K562 (cell line): ENCODE measurements around the gene WWTR1. TPM values are rescaled to one million over a fixed set of nuclear protein-coding genes. Genes with fewer than 3 reads are reported as not detected.

Experiments used
- ATAC-seq: fragments of 200-7000 bp; cut with Tn5 transposase; 3 replicates; pipeline ENCODE4 v1.9.1; 2020; ENCODE audit warnings: moderate library complexity
- BruUV-seq: library from RNA; stranded (reverse); fragments of 400-500 nt; replicated peaks from 2 replicates; lab custom pipeline; 2021; lab: Mats Ljungman, UMichigan
- CTCF ChIA-PET: fragments of 300-600 bp; formaldehyde crosslinking; extraction: SDS; loops from one replicate; lab custom pipeline; 2021; ENCODE audit warnings: low intra/inter-chr PET ratio; lab: Yijun Ruan, JAX
- POLR2A ChIA-PET: fragments of 300-600, 350-650 bp; sonication (Branson Sonifier 250); formaldehyde crosslinking; extraction: SDS; loops from one replicate; lab custom pipeline; 2021; ENCODE audit warnings: antibody characterized with exemption, inconsistent platforms; lab: Yijun Ruan, JAX
- DNase-seq, 4 experiments: peaks; one replicate each; pipeline versions ENCODE4 v3.0.0 to v3.0.0-alpha.2; 2011 to 2018; ENCODE audit warnings: low spot score in 3 of 4, mixed read lengths in 3 of 4; ENCODE audit errors: extremely low read depth in 1 of 4
- FAIRE-seq: peaks from 2 replicates; lab custom pipeline; 2011; peaks lifted over from hg19 to GRCh38; lab: Jason Lieb, UNC
- H2AFZ ChIP-seq: 2 replicates; pipeline ENCODE4 v1.6.0; 2011; ENCODE audit warnings: low read depth, low read length, control low read depth, inconsistent platforms
- H3K27ac ChIP-seq: fragments of 200-600 bp; 3 replicates; pipeline ENCODE4 v1.8.0; 2011; ENCODE audit warnings: low read depth, mild to moderate bottlenecking, control low read depth, inconsistent platforms, low read length, moderate library complexity, mixed read lengths; ENCODE audit errors: extremely low read depth
- H3K27me3 ChIP-seq, 2 experiments: fragments of 300-600 bp in 1 of 2; 2 replicates in 1 of 2; 3 replicates in 1 of 2; pipeline versions ENCODE4 v1.6.0 to v1.8.0; 2011; ENCODE audit warnings: inconsistent platforms in 2 of 2, low read length in 2 of 2, mild to moderate bottlenecking in 1 of 2, mixed read lengths in 1 of 2, moderate library complexity in 1 of 2; ENCODE audit not compliant: control insufficient read depth in 2 of 2, insufficient read depth in 2 of 2
- H3K36me3 ChIP-seq: fragments of 300-600 bp; 3 replicates; pipeline ENCODE4 v1.8.0; 2011; ENCODE audit warnings: mild to moderate bottlenecking, low read length, inconsistent platforms; ENCODE audit not compliant: control insufficient read depth, insufficient read depth
- H3K4me1 ChIP-seq, 2 experiments: fragments of 200-600 bp in 1 of 2; replicated peaks in 1 of 2; 2 replicates in 1 of 2; 3 replicates in 1 of 2; pipeline versions ENCODE4 v1.5.1 to v1.8.0; 2011; ENCODE audit warnings: inconsistent platforms in 2 of 2, low read length in 2 of 2, mild to moderate bottlenecking in 1 of 2, mixed read lengths in 1 of 2, moderate library complexity in 1 of 2; ENCODE audit not compliant: control insufficient read depth in 2 of 2, insufficient read depth in 2 of 2
- H3K4me2 ChIP-seq: 2 replicates; pipeline ENCODE4 v1.6.1; 2011; ENCODE audit warnings: low read length, control low read depth, inconsistent platforms, mixed read lengths; ENCODE audit not compliant: insufficient read depth
- H3K4me3 ChIP-seq: fragments of 200-600 bp; sonication (generic), shearing (Covaris generic); 2 replicates; pipeline ENCODE4 v1.5.1; 2016; ENCODE audit warnings: control low read depth, inconsistent platforms
- H3K79me2 ChIP-seq: fragments of 200-600 bp; 3 replicates; pipeline ENCODE4 v1.8.0; 2011; ENCODE audit warnings: low read length, inconsistent platforms; ENCODE audit not compliant: control insufficient read depth, insufficient read depth
- H3K9ac ChIP-seq, 2 experiments: 2 replicates each; pipeline versions ENCODE4 v1.6.0 to v1.6.1; 2011; ENCODE audit warnings: low read depth in 2 of 2, low read length in 2 of 2, control low read depth in 1 of 2, inconsistent platforms in 1 of 2, mild to moderate bottlenecking in 1 of 2, mixed read lengths in 1 of 2; ENCODE audit not compliant: insufficient read depth in 1 of 2
- H3K9me1 ChIP-seq: one replicate; pipeline ENCODE4 v1.6.0; 2011; ENCODE audit warnings: inconsistent platforms, mild to moderate bottlenecking, low read length, moderate library complexity; ENCODE audit not compliant: control insufficient read depth, insufficient read depth
- H3K9me3 ChIP-seq: replicated peaks from 2 replicates; pipeline ENCODE4 v1.5.1; 2011; ENCODE audit warnings: low read depth, low read length, inconsistent platforms; ENCODE audit not compliant: control insufficient read depth, insufficient read depth
- H4K20me1 ChIP-seq: replicated peaks from 2 replicates; pipeline ENCODE4 v1.6.1; 2011; ENCODE audit warnings: low read length, inconsistent platforms, mixed read lengths; ENCODE audit not compliant: control insufficient read depth, insufficient read depth
- CBX8 ChIP-seq: fragments of 200-600 bp; sonication (generic); IDR thresholded peaks from 2 replicates; pipeline ENCODE4 v1.6.1; 2012; ENCODE audit warnings: borderline replicate concordance, mixed run types, low read depth, mild to moderate bottlenecking, moderate library complexity, mixed read lengths, low read length, control low read depth, inconsistent platforms; ENCODE audit not compliant: poor library complexity, severe bottlenecking; ENCODE audit errors: extremely low read depth
- FOXM1 ChIP-seq, 2 experiments: fragments of 450-650 bp in 1 of 2; sonication (generic) in 1 of 2; formaldehyde crosslinking in 1 of 2; IDR thresholded peaks; 2 replicates each; pipeline versions ENCODE4 v1.6.1 to v1.9.0; 2017 to 2022; ENCODE audit warnings: low read depth in 2 of 2, mild to moderate bottlenecking in 2 of 2, missing genetic modification reagents in 1 of 2, moderate library complexity in 1 of 2
- HDAC6 ChIP-seq: IDR thresholded peaks from 2 replicates; pipeline ENCODE4 v1.6.1; 2012; ENCODE audit warnings: low read depth, mild to moderate bottlenecking, control low read depth, inconsistent platforms, low read length, moderate library complexity
- HNRNPUL1 ChIP-seq: fragments of 200-400 bp; formaldehyde crosslinking; IDR thresholded peaks from 2 replicates; pipeline ENCODE4 v1.6.1; 2017; ENCODE audit warnings: low read length
- MITF ChIP-seq: IDR thresholded peaks from 2 replicates; pipeline ENCODE4 v1.6.1; 2014; ENCODE audit warnings: antibody characterized with exemption
- NELFE ChIP-seq: IDR thresholded peaks from 2 replicates; pipeline ENCODE4 v1.6.1; 2011; ENCODE audit warnings: mild to moderate bottlenecking; ENCODE audit not compliant: insufficient read depth, insufficient read length
- NR3C1 ChIP-seq: sonication (generic); formaldehyde crosslinking; IDR thresholded peaks from 2 replicates; pipeline ENCODE4 v1.8.1; 2022; ENCODE audit warnings: missing genetic modification reagents
- POLR2AphosphoS5 ChIP-seq: IDR thresholded peaks from 2 replicates; pipeline ENCODE4 v1.6.1; 2011; ENCODE audit warnings: mild to moderate bottlenecking, low read depth, low read length, moderate library complexity; ENCODE audit not compliant: control insufficient read depth, insufficient read depth
- ZBTB11 ChIP-seq, 3 experiments: fragments of 200-800 bp in 1 of 3; fragments of 250-450 bp in 1 of 3; fragments of 450-650 bp in 1 of 3; sonication (Bioruptor Pico) in 1 of 3; sonication (Bioruptor generic) in 1 of 3; formaldehyde crosslinking in 1 of 3; IDR thresholded peaks; 2 replicates each; pipeline versions ENCODE4 v1.6.1 to v1.8.0; 2016 to 2022; ENCODE audit warnings: mild to moderate bottlenecking in 2 of 3, missing genetic modification characterization in 2 of 3, missing compliant biosample characterization in 1 of 3, moderate library complexity in 1 of 3
- ZNF830 ChIP-seq: fragments of 250-450 bp; sonication (Bioruptor Pico); IDR thresholded peaks from 2 replicates; pipeline ENCODE4 v1.5.0; 2021; ENCODE audit warnings: mild to moderate bottlenecking
- WGBS: fragments of 100-300 bp; shearing (Covaris generic); methylation state at CpG from one replicate; pipeline ENCODE4 v1.1.6; 2016; ENCODE audit warnings: low coverage, mixed read lengths; ENCODE audit not compliant: insufficient coverage; ENCODE audit errors: missing lambda C conversion rate; 5-methylcytosine and 5-hydroxymethylcytosine counted together
- in situ Hi-C: fragments of 300-500 bp; cut with MboI; formaldehyde crosslinking; loops from 4 replicates; pipeline ENCODE4 v1.15.0; 2018; ENCODE audit warnings: inconsistent platforms, mixed read lengths
- intact Hi-C: fragments of 100-400 bp; cut with micrococcal nuclease; formaldehyde crosslinking; loops from 2 replicates; pipeline ENCODE4 v1.14.2; 2022
- polyA plus RNA-seq, 8 experiments: library from polyadenylated mRNA; depleted of rRNA in 4 of 8; stranded (reverse) in 5 of 8; unstranded in 3 of 8; fragments of >200 nt; fragmentation: Nextera tagmentation in 2 of 8; fragmentation: Illumina TruSeq in 1 of 8; extraction: Ambion mirVana in 2 of 8; extraction: Trizol in 1 of 8; gene quantifications; 2 replicates each; pipeline versions ENCODE4 v1.2.1 to v1.2.3, GENCODE V29; 2011 to 2014; ENCODE audit warnings: inconsistent platforms in 1 of 8, missing spikeins in 1 of 8
- total RNA-seq, 7 experiments: library from RNA; depleted of rRNA in 6 of 7; stranded (reverse); fragments of >200 nt in 6 of 7; fragmentation: Illumina TruSeq in 2 of 7; extraction: Trizol in 2 of 7; gene quantifications; 2 replicates each; pipeline versions ENCODE4 v1.2.1 to v1.2.3, GENCODE V29; 2011 to 2021; ENCODE audit warnings: low replicate concordance in 1 of 7

The WWTR1 gene
- total and polyA plus RNA-seq, 9 of the 15 experiments (the other 6 are each of a cell fraction or from before 2014, with no cell fraction given) = 0.04 to 1.5 (median 0.60) TPM

GRCh38 chr3:149507491-149508324 is 150.1 kb downstream of the WWTR1 start:
- H4K20me1 ChIP-seq = no peaks in the 10 kb centered on the region; the same call in 1 of the 2 replicates
- peaks cover 0 to 24% of the 10 kb centered on the region in 2 experiments; a peak in 2 of 5 replicates for H3K27me3 ChIP-seq
- no peaks in the 10 kb centered on the region for H3K4me1 ChIP-seq
- H3K4me2 ChIP-seq = no peak overlapping the region
- no peak for ATAC-seq
- WGBS = 3% methylated on average over 13 of the region's 14 CpGs
- no peaks in the 10 kb centered on the region for H3K9me1 ChIP-seq
- H3K27ac ChIP-seq = no peak overlapping the region
- intact Hi-C loops (no loop called here), in situ Hi-C loops (no loop called here)
- no peak for TF ChIP-seq NELFE
- TF ChIP-seq HDAC6 = no peak
- no peak for TF ChIP-seq ZBTB11 (CRISPR knock-in tag; IDR thresholded peaks at IDR 0.05)
- no peak for TF ChIP-seq CBX8
- no peak for TF ChIP-seq ZNF830 (CRISPR knock-in tag)
- no peak for TF ChIP-seq HNRNPUL1
- TF ChIP-seq FOXM1 (IDR thresholded peaks at IDR 0.05; ENCODE audit: low read depth) = no peak
- TF ChIP-seq FOXM1 (CRISPR knock-in tag; IDR thresholded peaks at IDR 0.05; ENCODE audit: low read depth) = no peak
- no peak for TF ChIP-seq NR3C1 (CRISPR knock-in tag)
- no peak for TF ChIP-seq MITF
- TF ChIP-seq POLR2AphosphoS5 = no peak
- H3K79me2 ChIP-seq = no peaks in the 10 kb centered on the region
- BruUV-seq = no TSS peak
- H3K9ac ChIP-seq = no peak overlapping the region
- POLR2A ChIA-PET = no interaction called here
- H3K36me3 ChIP-seq = no peaks in the 10 kb centered on the region
- no peak for DNase-seq
- H3K4me3 ChIP-seq = no peak overlapping the region
- FAIRE-seq = no peak
- H2AFZ ChIP-seq = no peak overlapping the region
- CTCF ChIA-PET = no interaction called here
- H3K9me3 ChIP-seq = no peaks in the 10 kb centered on the region
